NCI-H345 (cell line): Measurements from ENCODE around the gene PNRC2.
"Not testable (repeated sequence)": the region's sequence is repeated elsewhere in the genome, so short reads cannot be mapped to it uniquely, and the experiment has no call there.

Experiments
- DNase-seq: peaks from one replicate; lab custom pipeline; 2025; lab: John Stamatoyannopoulos, UW

Gene PNRC2

GRCh38 chr1:23992011-23992410 lies 32.4 kb downstream of the PNRC2 start:
- not testable (repeated sequence) for DNase-seq

DNA sequence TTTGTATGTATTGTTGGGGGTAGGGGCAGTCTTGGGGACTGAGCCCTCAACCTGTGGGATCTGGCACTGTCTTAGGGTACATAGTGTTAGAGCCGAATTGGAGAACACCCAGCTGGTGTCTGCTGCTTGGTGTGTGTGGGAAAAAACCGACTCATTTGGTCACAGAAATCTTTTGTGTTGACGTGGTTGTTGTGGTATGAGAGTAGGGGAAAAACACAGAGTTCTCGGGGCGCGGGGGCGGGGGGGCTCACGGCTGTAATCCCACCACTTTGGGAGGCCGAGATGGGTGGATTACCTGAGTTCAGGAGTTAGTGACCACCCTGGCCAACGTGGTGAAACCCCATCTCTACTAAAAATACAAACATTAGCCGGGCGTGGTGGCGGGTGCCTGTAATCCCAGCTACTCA lies 35.8 kb downstream of the PNRC2 start:
- DNase-seq = no peak

DNA sequence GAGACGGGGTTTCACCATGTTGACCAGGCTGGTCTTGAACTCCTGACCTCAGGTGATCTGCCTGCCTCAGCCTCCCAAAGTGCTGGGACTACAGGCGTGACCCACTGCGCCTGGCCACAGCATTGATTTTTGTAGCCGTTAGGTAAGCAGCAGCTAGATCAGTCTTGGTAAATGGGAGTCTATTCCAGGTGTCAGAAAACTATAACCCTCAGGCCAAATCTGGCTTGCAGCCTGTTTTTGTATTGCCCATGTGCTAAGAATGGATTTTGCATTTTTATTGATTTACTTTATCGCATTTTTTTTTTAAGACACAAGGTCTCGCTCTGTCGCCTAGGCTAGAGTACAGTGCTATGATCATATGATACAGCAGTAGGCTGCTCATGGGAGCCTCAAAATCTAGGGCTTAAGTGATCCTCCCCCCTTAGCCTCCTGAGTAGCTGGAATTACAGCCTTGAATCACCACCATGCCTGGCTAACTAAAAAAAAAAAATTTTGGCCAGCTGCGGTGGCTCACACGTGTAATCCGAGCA lies 37.1 kb downstream of the PNRC2 start:
- no peak for DNase-seq

- DNase-seq = no peak
Measured at GRCh38 chr1:23997812-23998211, 38.2 kb downstream of the PNRC2 start.

DNA sequence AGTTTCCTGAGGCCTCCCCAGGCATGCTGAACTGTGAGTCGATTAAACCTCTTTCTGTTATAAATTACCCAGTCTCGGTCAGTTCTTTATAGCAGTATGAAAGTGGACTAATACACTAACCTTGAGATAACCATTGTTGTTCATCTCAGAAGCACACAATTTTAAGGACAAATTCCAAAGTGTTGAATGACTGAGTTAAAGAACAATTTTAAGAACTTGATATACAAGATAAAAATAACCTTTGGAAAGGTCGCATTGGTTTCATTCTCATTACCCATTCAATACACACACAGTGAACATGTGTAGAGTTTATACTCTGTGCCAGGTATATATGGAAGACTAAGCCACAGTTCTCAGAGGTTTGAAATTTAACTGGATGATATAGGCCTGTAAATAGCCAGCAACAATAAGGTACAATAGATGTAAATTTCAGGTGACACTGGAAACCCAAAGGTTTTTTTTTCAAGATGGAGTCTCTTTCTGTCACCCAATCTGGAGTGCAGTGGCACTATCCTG lies 39.6 kb downstream of the PNRC2 start:
- no peak for DNase-seq

- DNase-seq = no peak
Measured at GRCh38 chr1:24002695-24003094, 43.1 kb downstream of the PNRC2 start.

DNA sequence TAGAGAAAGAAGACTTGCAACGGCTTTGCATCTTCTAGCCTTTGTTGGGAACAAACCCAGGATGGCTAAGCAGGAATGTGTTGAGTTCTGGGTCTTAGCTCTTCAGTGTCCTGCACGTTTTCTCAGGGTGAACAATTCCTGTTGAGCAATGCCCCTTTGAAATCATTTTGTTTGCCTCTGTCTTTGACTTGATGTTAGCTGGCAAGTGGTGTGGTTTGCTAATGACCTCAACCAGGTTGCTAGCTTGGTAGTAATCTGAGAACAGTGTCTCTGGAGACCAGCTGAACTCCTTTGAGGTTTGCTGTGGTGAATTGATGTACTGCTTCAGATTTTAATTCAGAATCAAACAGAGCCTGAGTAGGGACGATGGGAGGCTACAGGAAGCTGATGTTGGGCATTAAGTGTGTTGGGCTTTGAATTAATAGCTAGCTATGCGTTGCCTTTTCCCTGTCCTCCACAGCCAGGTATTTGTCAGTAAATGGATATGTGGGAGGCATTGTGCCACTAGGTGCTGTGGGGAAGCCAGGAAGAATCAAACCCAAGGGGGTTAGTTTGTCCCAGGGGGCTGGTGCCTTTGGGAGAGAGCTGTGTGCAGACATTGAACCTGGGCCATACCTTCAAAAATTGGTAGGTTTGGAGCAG lies 43.8 kb downstream of the PNRC2 start:
- DNase-seq = no peak

GRCh38 chr1:24004132-24004531 lies 44.5 kb downstream of the PNRC2 start:
- no peak for DNase-seq

GRCh38 chr1:24005163-24005562 lies 45.5 kb downstream of the PNRC2 start:
- DNase-seq = no peak

GRCh38 chr1:24007079-24007478 lies 47.5 kb downstream of the PNRC2 start:
- no peak for DNase-seq

DNA sequence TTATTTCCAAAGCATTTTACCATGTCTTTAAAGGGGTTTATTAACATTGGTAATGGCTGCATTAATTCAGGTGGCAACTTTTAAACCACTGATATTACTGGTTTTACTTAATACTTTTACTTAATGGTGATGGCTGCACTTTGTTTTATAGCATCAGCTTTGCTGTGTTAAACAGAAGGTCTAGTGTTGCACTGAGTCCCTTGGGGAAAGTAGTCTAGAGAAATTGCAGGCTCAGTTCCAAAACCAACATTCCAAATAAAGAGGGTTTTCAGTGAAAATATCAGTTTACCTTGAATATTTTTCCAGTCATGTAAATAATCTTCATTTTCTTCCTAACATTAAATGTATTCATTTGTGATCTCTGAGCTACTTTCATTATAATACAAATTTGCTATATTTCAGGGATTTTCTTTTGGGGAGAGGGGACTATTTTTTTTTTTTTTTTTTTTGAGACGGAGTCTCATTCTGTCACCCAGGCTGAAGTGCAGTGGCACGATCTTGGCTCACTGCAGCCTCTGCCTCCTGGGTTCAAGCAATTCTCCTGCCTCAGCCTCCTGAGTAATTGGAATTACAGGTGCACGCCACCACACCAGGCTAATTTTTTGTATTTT lies 49.1 kb downstream of the PNRC2 start:
- DNase-seq = not testable (repeated sequence)

DNA sequence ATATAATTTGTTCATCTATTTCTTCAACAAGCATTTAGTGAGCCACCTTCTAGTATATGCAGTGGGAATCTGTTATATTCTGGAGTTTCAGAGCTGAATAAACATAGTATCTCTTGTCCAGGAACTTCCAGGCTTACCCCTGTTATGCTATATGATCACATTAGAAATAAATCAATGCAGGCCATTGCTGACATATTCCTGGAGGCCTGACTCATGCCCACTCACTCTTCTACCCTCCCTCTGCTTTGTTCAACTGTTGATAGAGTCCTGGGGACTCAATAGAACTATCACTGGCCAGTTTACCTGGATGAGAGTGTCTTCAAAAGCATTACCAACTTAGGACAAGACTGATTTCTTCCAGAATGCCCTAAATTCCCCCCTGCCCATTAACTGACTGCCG lies 49.8 kb downstream of the PNRC2 start:
- DNase-seq = no peak

DNA sequence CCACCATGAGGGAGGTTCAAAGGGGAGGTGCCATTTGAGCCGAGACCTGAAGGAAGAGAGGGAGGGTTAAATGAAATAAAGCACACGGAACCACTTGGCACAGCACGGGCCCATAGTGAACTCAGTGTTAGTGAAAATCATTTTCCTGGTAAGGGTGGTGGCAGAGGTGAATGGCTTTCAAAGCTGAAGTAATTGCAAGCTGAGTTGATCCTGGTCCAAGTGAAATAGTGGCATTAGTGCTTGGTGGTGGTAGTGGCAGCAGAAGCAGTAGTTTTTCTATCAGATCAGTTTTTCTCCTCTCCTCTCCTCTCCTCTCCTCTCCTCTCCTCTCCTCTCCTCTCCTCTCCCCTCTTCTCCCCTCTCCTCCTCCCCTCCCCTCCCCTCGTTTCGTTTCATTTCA lies 51.0 kb downstream of the PNRC2 start:
- no peak for DNase-seq

DNA sequence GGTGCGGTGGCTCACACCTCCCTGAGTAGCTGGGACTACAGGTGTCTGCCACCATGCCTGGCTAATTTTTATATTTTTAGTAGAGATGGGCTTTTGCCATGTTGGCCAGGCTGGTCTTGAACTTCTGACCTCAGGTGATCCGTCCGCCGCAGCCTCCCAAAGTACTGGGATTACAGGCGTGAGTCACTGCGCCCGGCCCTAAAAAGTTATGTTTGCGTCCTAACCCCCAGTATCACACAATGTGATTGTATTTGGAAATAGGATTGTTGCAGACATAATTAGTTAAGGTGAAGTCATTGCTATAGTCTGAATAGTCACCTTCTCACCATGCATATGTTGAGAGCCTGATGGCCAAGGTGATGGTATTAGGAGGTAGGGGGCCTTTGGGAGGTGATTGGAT lies 53.2 kb downstream of the PNRC2 start:
- DNase-seq = not testable (repeated sequence)
